ENCODE data around the gene TMEM269.

GRCh38 chr1:42736571-42737200 is 48.1 kb upstream of the TMEM269 start:
- TF ChIP-seq EZH2phosphoT487 (conservative IDR thresholded peaks at IDR 0.05; ENCODE audit: low read length) (no peak), CTCF (IDR thresholded peaks at IDR 0.05; ENCODE audit: insufficient read depth, low read length, poor library complexity, severe bottlenecking) (no peak)
